ENCODE measurements around the gene RPL13A. TPM values are rescaled to one million over a fixed set of nuclear protein-coding genes. Genes with fewer than 3 reads are reported as not detected.

Gene RPL13A
- polyA plus RNA-seq, 3 donors, result 655 to 1,621 (median 663) TPM

GRCh38 chr19:49473868-49474541 lies 13.4 kb upstream of the RPL13A start, which contains the start of gene FLT3LG:
Gene FLT3LG, plus strand, starts transcription at chr19:49474215. Its CDS starts 425 bp downstream, at chr19:49474640.
- Histone ChIP-seq H3K9me3 (replicated peaks in 1 of 2; ENCODE audit: control insufficient read depth in 1 of 2, insufficient read depth in 1 of 2, low read length in 2 of 2) (no peaks in the 10 kb centered on the region), H3K4me1 (ENCODE audit: control insufficient read depth in 1 of 2, insufficient read depth in 2 of 2, low read length in 2 of 2) (peaks cover 32 to 41% of the 10 kb centered on the region in 2 donors), H3K4me3 (replicated peaks in 1 of 3; ENCODE audit: low read depth in 2 of 3, low read length in 3 of 3) (peak within 1 kb of the TSS; percentile 62 to 90 (median 69)), H4K20me1 (ENCODE audit: insufficient read depth, low read length) (no peaks in the 10 kb centered on the region), H3K79me2 (ENCODE audit: insufficient read depth, low read length) (no peaks in the 10 kb centered on the region), H3K36me3 (replicated peaks in 1 of 2; ENCODE audit: control insufficient read depth in 1 of 2, insufficient read depth in 2 of 2, low read length in 2 of 2) (no peaks in the 10 kb centered on the region), H3K4me2 (replicated peaks; ENCODE audit: extremely low read depth, low read length, poor library complexity, severe bottlenecking) (peak within 1 kb of the TSS; percentile 84), H3K27ac (ENCODE audit: low read depth in 1 of 2, low read length in 2 of 2) (peak within 1 kb of the TSS; percentile 53 to 83), H3K27me3 (ENCODE audit: control insufficient read depth in 2 of 2, insufficient read depth in 2 of 2, low read length in 2 of 2) (no peaks in the 10 kb centered on the region), H3K9ac (ENCODE audit: insufficient read depth, low read length, poor library complexity, severe bottlenecking) (peak within 1 kb of the TSS; percentile 79), H2AFZ (ENCODE audit: insufficient read depth, low read depth, low read length, poor library complexity, severe bottlenecking) (peak within 1 kb of the TSS; percentile 88)
- TF ChIP-seq CTCF (IDR thresholded peaks at IDR 0.05), result peak; percentile 93
- intact Hi-C loops (cut with micrococcal nuclease), result loop anchor here in 1 of 2 donors (5.0 kb wide), 1 partner anchor 203 kb away; the partner anchor contains the start of gene PRMT1
- Mint-ChIP-seq H3K27me3 (ENCODE audit: low read depth in 3 of 3) (peaks cover 2 to 13% (median 6%) of the 10 kb centered on the region in 3 donors), H3K4me3 (peak within 1 kb of the TSS; percentile 86 to 91), H3K9me3 (peaks cover 0 to 2% (median 0%) of the 10 kb centered on the region in 7 donors), H3K27ac (peak within 1 kb of the TSS; percentile 33 to 92 (median 88)), H3K4me1 (peaks cover 45% of the 10 kb centered on the region), H3K36me3 (peaks cover 8 to 9% of the 10 kb centered on the region in 2 donors)
- DNase-seq, result peak; percentile 82 to 86 (median 85)
- 2% methylated on average over 26 of the region's 33 CpGs for WGBS (ENCODE audit: insufficient coverage)

GRCh38 chr19:49474542-49474924 lies 12.9 kb upstream of the RPL13A start:
- H3K4me3 Mint-ChIP-seq, result peak overlapping the region; percentile 86 to 91
- intact Hi-C loops (cut with micrococcal nuclease), result loop anchor here in 1 of 2 donors (5.0 kb wide), 1 partner anchor 203 kb away; the partner anchor contains the start of gene PRMT1

More at GRCh38 chr19:49474542-49474924, 12.9 kb upstream of the RPL13A start:
- 7% methylated on average over 11 of the region's 11 CpGs for whole genome bisulfite sequencing (ENCODE audit: insufficient coverage)
- no peaks in the 10 kb centered on the region for H3K27me3 ChIP-seq (ENCODE audit: control insufficient read depth in 2 of 2, insufficient read depth in 2 of 2, low read length in 2 of 2)
- H3K4me1 ChIP-seq (ENCODE audit: control insufficient read depth in 1 of 2, insufficient read depth in 2 of 2, low read length in 2 of 2), result peaks cover 27 to 36% of the 10 kb centered on the region in 2 donors
- H3K9me3 ChIP-seq (replicated peaks in 1 of 2; ENCODE audit: control insufficient read depth in 1 of 2, insufficient read depth in 1 of 2, low read length in 2 of 2), result no peaks in the 10 kb centered on the region
- no peaks in the 10 kb centered on the region for H3K79me2 ChIP-seq (ENCODE audit: insufficient read depth, low read length)
- H3K4me1 Mint-ChIP-seq, result peaks cover 41% of the 10 kb centered on the region
- peak overlapping the region; percentile 84 for H3K4me2 ChIP-seq (replicated peaks; ENCODE audit: extremely low read depth, low read length, poor library complexity, severe bottlenecking)
- H3K27ac Mint-ChIP-seq, result peak overlapping the region; percentile 33 to 92 (median 88)
- peak overlapping the region; percentile 53 to 83 for H3K27ac ChIP-seq (ENCODE audit: low read depth in 1 of 2, low read length in 2 of 2)
- peaks cover 2 to 13% (median 6%) of the 10 kb centered on the region in 3 donors for H3K27me3 Mint-ChIP-seq (ENCODE audit: low read depth in 3 of 3)
- DNase-seq, result no peak
- H3K4me3 ChIP-seq (replicated peaks in 1 of 3; ENCODE audit: low read depth in 2 of 3, low read length in 3 of 3), result peak overlapping the region; percentile 62 to 90 (median 69)
- no peak for TF ChIP-seq CTCF (IDR thresholded peaks at IDR 0.05)
- peaks cover 0 to 2% (median 0%) of the 10 kb centered on the region in 7 donors for H3K9me3 Mint-ChIP-seq
- peak overlapping the region; percentile 88 for H2AFZ ChIP-seq (ENCODE audit: insufficient read depth, low read depth, low read length, poor library complexity, severe bottlenecking)
- H4K20me1 ChIP-seq (ENCODE audit: insufficient read depth, low read length), result no peaks in the 10 kb centered on the region
- H3K36me3 ChIP-seq (replicated peaks in 1 of 2; ENCODE audit: control insufficient read depth in 1 of 2, insufficient read depth in 2 of 2, low read length in 2 of 2), result no peaks in the 10 kb centered on the region
- peaks cover 8% of the 10 kb centered on the region in 2 donors for H3K36me3 Mint-ChIP-seq
- peak overlapping the region; percentile 79 for H3K9ac ChIP-seq (ENCODE audit: insufficient read depth, low read length, poor library complexity, severe bottlenecking)

Data from CD14-positive monocyte (primary cell).